ENCODE results near the gene SLC35E4. TPM values are rescaled to one million over a fixed set of nuclear protein-coding genes. Genes with fewer than 3 reads are reported as not detected.
"Not testable (repeated sequence)": the region's sequence is repeated elsewhere in the genome, so short reads cannot be mapped to it uniquely, and the experiment has no call there.

The SLC35E4 gene
- total RNA-seq, 1 experiment from 2014 or later = 5.3 TPM

DNA sequence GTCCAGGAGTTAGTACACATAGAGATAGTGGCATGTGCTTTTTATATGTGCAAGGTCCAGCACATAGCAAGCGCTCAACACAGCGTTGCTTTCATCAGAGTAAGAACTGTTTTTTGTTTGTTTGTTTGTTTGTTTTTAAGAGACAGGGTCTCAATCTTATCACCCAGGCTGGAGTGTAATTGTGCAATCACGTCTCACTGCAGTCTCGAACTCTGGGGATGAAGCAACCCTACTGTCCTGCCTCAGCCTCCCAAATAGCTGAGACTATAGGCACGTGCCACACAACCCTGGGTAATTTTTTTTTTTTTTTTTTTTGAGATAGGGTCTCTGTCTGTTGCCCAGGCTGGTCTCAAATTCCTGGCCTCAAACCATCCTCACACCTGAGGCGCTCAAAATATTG is 17.8 kb upstream of the SLC35E4 start (continued):
- TF ChIP-seq, protein P1, sequence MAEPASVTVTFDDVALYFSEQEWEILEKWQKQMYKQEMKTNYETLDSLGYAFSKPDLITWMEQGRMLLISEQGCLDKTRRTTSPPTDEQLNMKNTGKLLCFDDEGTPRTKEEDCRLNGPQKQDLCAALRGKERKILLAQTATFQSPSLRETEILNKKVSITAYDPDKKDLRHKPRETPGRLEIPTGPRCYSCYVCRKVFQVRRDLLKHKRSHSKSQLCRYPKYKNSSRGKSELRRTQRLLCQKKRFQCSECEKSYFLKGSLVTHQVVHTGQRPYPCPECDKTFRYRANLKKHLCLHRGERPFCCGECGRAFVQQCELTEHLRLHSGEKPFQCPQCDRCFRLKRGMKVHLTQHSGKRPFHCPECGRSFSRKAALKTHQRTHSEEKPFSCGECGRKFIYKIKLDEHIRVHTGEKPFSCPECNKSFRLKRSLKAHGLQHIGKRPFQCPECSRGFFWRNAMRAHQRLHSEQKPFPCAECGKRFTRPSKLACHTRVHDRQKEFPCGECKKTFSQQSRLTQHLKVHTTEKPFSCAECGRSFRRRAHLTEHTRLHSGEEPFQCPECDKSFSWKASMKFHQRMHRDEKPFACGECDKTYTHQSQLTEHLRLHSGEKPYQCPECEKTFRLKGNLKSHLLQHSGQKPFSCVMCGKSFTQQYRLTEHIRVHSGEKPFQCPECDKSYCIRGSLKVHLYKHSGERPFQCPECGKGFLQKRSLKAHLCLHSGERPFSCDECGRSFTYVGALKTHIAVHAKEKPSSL (CRISPR knock-in tag; conservative IDR thresholded peaks at IDR 0.05) = no peak

DNA sequence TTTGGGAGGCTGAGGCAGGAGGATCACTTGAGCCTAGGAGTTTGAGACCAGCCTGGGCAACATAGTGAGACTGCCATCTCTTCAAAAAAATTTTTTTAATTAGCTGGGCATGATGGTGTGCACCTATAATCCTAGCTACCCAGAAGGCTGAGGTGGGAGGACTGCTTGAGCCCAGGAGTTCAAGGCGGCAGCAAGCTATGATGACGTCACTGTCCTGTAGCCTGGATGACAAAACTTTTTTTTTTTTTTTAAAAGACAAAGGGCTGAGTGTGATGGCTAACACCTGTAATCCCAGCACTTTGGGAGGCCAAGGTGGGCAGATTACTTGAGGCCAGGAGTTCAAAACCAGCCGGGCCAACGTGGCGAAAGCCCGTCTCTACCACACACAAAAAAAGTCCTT is 15.7 kb upstream of the SLC35E4 start:
- H3K4me3 Mint-ChIP-seq; POLR2A ChIA-PET; H3K9me3 Mint-ChIP-seq; ATAC-seq; H3K27me3 Mint-ChIP-seq (ENCODE audit: low read depth); H3K4me1 Mint-ChIP-seq; H3K27ac Mint-ChIP-seq; DNase-seq (ENCODE audit: low spot score): not testable (repeated sequence)
- CTCF ChIA-PET = interaction anchor here (1.5 kb wide), 1 partner anchor 15 kb away, joined by 4 read pairs; no protein-coding TSS in a partner anchor
- H3K36me3 Mint-ChIP-seq = peaks cover 53% of the 10 kb centered on the region

DNA sequence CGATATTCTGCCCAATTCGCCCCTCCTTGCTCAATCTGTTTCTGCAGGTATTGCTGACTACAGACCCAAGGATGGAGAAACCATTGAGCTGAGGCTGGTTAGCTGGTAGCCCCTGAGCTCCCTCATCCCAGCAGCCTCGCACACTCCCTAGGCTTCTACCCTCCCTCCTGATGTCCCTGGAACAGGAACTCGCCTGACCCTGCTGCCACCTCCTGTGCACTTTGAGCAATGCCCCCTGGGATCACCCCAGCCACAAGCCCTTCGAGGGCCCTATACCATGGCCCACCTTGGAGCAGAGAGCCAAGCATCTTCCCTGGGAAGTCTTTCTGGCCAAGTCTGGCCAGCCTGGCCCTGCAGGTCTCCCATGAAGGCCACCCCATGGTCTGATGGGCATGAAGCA is 9.2 kb upstream of the SLC35E4 start:
- TF ChIP-seq, protein P2, sequence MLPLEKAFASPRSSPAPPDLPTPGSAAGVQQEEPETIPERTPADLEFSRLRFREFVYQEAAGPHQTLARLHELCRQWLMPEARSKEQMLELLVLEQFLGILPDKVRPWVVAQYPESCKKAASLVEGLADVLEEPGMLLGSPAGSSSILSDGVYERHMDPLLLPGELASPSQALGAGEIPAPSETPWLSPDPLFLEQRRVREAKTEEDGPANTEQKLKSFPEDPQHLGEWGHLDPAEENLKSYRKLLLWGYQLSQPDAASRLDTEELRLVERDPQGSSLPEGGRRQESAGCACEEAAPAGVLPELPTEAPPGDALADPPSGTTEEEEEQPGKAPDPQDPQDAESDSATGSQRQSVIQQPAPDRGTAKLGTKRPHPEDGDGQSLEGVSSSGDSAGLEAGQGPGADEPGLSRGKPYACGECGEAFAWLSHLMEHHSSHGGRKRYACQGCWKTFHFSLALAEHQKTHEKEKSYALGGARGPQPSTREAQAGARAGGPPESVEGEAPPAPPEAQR (CRISPR knock-in tag; IDR thresholded peaks at IDR 0.05) = no peak
- TF ChIP-seq, protein P3, sequence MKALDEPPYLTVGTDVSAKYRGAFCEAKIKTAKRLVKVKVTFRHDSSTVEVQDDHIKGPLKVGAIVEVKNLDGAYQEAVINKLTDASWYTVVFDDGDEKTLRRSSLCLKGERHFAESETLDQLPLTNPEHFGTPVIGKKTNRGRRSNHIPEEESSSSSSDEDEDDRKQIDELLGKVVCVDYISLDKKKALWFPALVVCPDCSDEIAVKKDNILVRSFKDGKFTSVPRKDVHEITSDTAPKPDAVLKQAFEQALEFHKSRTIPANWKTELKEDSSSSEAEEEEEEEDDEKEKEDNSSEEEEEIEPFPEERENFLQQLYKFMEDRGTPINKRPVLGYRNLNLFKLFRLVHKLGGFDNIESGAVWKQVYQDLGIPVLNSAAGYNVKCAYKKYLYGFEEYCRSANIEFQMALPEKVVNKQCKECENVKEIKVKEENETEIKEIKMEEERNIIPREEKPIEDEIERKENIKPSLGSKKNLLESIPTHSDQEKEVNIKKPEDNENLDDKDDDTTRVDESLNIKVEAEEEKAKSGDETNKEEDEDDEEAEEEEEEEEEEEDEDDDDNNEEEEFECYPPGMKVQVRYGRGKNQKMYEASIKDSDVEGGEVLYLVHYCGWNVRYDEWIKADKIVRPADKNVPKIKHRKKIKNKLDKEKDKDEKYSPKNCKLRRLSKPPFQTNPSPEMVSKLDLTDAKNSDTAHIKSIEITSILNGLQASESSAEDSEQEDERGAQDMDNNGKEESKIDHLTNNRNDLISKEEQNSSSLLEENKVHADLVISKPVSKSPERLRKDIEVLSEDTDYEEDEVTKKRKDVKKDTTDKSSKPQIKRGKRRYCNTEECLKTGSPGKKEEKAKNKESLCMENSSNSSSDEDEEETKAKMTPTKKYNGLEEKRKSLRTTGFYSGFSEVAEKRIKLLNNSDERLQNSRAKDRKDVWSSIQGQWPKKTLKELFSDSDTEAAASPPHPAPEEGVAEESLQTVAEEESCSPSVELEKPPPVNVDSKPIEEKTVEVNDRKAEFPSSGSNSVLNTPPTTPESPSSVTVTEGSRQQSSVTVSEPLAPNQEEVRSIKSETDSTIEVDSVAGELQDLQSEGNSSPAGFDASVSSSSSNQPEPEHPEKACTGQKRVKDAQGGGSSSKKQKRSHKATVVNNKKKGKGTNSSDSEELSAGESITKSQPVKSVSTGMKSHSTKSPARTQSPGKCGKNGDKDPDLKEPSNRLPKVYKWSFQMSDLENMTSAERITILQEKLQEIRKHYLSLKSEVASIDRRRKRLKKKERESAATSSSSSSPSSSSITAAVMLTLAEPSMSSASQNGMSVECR (CRISPR knock-in tag; IDR thresholded peaks at IDR 0.05; ENCODE audit: borderline replicate concordance) = no peak
- TF ChIP-seq, protein P4, sequence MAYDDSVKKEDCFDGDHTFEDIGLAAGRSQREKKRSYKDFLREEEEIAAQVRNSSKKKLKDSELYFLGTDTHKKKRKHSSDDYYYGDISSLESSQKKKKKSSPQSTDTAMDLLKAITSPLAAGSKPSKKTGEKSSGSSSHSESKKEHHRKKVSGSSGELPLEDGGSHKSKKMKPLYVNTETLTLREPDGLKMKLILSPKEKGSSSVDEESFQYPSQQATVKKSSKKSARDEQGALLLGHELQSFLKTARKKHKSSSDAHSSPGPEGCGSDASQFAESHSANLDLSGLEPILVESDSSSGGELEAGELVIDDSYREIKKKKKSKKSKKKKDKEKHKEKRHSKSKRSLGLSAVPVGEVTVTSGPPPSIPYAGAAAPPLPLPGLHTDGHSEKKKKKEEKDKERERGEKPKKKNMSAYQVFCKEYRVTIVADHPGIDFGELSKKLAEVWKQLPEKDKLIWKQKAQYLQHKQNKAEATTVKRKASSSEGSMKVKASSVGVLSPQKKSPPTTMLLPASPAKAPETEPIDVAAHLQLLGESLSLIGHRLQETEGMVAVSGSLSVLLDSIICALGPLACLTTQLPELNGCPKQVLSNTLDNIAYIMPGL (CRISPR knock-in tag; IDR thresholded peaks at IDR 0.05) = no peak
- no peak for TF ChIP-seq GRHL2 (CRISPR knock-in tag; IDR thresholded peaks at IDR 0.05; ENCODE audit: insufficient replicate concordance, severe bottlenecking)
- TF ChIP-seq ELF4 (CRISPR knock-in tag; IDR thresholded peaks at IDR 0.05; ENCODE audit: low read depth) = no peak
- no peak for TF ChIP-seq FOXJ3 (CRISPR knock-in tag; IDR thresholded peaks at IDR 0.05; ENCODE audit: borderline replicate concordance)
- TF ChIP-seq, protein P5, sequence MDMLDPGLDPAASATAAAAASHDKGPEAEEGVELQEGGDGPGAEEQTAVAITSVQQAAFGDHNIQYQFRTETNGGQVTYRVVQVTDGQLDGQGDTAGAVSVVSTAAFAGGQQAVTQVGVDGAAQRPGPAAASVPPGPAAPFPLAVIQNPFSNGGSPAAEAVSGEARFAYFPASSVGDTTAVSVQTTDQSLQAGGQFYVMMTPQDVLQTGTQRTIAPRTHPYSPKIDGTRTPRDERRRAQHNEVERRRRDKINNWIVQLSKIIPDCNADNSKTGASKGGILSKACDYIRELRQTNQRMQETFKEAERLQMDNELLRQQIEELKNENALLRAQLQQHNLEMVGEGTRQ (CRISPR knock-in tag; IDR thresholded peaks at IDR 0.05) = no peak
- TF ChIP-seq ZNF138 (CRISPR knock-in tag; conservative IDR thresholded peaks at IDR 0.05) = no peak
- TF ChIP-seq TEAD4 (CRISPR knock-in tag; IDR thresholded peaks at IDR 0.05) = no peak

More for the DNA sequence above, 9.2 kb upstream of the SLC35E4 start:
- ATAC-seq (peak; percentile 59; the same call in 1 of the 2 replicates), DNase-seq (ENCODE audit: low spot score) (no peak)
- Mint-ChIP-seq H3K4me3 (no peak overlapping the region), H3K27me3 (ENCODE audit: low read depth) (no peaks in the 10 kb centered on the region), H3K4me1 (peaks cover 5% of the 10 kb centered on the region), H3K36me3 (peaks cover 27% of the 10 kb centered on the region), H3K9me3 (no peaks in the 10 kb centered on the region; the same call in 1 of the 2 replicates), H3K27ac (no peak overlapping the region)
- ChIA-PET POLR2A (no interaction called here), CTCF (interaction anchor here (0.9 to 1.2 kb wide), 4 partner anchors 8 to 129 kb away, joined by 3 to 7 read pairs (median 4); no protein-coding TSS in a partner anchor)

Measured in WTC11 (cell line).